CD14-positive monocyte (primary cell): ENCODE results near the gene PTP4A1. TPM values are rescaled to one million over a fixed set of nuclear protein-coding genes. Genes with fewer than 3 reads are reported as not detected.

Experiments
- DNase-seq, 3 donors: peaks; one replicate each; pipeline ENCODE4 v3.0.0-alpha.2; 2011 to 2022
- H2AFZ ChIP-seq: 2 replicates; pipeline ENCODE4 v1.6.0; 2012; ENCODE audit warnings: mild to moderate bottlenecking, low read depth, low read length, inconsistent platforms; ENCODE audit not compliant: insufficient read depth, poor library complexity, severe bottlenecking
- H3K27ac ChIP-seq, 2 donors: 1 replicate in 1 of 2; 2 replicates in 1 of 2; pipeline ENCODE4 v1.5.1; 2012 to 2013; ENCODE audit warnings: low read length in 2 of 2, control low read depth in 1 of 2, inconsistent platforms in 1 of 2, low read depth in 1 of 2, mild to moderate bottlenecking in 1 of 2
- H3K27me3 ChIP-seq, 2 donors: one replicate each; pipeline versions ENCODE4 v1.6.0 to v1.6.1; 2011 to 2013; ENCODE audit warnings: low read length in 2 of 2; ENCODE audit not compliant: control insufficient read depth in 2 of 2, insufficient read depth in 2 of 2
- H3K36me3 ChIP-seq, 2 donors: replicated peaks in 1 of 2; 1 replicate in 1 of 2; 2 replicates in 1 of 2; pipeline versions ENCODE4 v1.5.1 to v1.6.1; 2012 to 2013; ENCODE audit warnings: low read length in 2 of 2, control low read depth in 1 of 2, inconsistent platforms in 1 of 2, mild to moderate bottlenecking in 1 of 2; ENCODE audit not compliant: insufficient read depth in 2 of 2, control insufficient read depth in 1 of 2
- H3K4me1 ChIP-seq, 2 donors: 1 replicate in 1 of 2; 2 replicates in 1 of 2; pipeline versions ENCODE4 v1.5.1 to v1.6.1; 2012 to 2013; ENCODE audit warnings: low read length in 2 of 2, control low read depth in 1 of 2, inconsistent platforms in 1 of 2, mild to moderate bottlenecking in 1 of 2, moderate library complexity in 1 of 2; ENCODE audit not compliant: insufficient read depth in 2 of 2, control insufficient read depth in 1 of 2
- H3K4me2 ChIP-seq: replicated peaks from 2 replicates; pipeline ENCODE3; 2012; ENCODE audit warnings: low read length, moderate library complexity, mild to moderate bottlenecking; ENCODE audit not compliant: poor library complexity, severe bottlenecking; ENCODE audit errors: extremely low read depth
- H3K4me3 ChIP-seq, 3 experiments: fragments of 200-600 bp in 1 of 3; sonication (generic) in 1 of 3; replicated peaks in 1 of 3; 1 replicate in 2 of 3; 2 replicates in 1 of 3; pipeline ENCODE4 v1.5.1; 2011 to 2013; ENCODE audit warnings: low read length in 3 of 3, mild to moderate bottlenecking in 3 of 3, control low read depth in 2 of 3, low read depth in 2 of 3, inconsistent platforms in 1 of 3, moderate library complexity in 1 of 3
- H3K79me2 ChIP-seq: 2 replicates; pipeline ENCODE4 v1.6.0; 2012; ENCODE audit warnings: mild to moderate bottlenecking, control low read depth, inconsistent platforms, low read length, moderate library complexity; ENCODE audit not compliant: insufficient read depth
- H3K9ac ChIP-seq: 2 replicates; pipeline ENCODE4 v1.6.0; 2017; ENCODE audit warnings: low read length, mild to moderate bottlenecking; ENCODE audit not compliant: insufficient read depth, poor library complexity, severe bottlenecking
- H3K9me3 ChIP-seq, 2 donors: replicated peaks in 1 of 2; 1 replicate in 1 of 2; 2 replicates in 1 of 2; pipeline versions ENCODE4 v1.5.1 to v1.6.1; 2012 to 2013; ENCODE audit warnings: low read length in 2 of 2, control low read depth in 1 of 2; ENCODE audit not compliant: control insufficient read depth in 1 of 2, insufficient read depth in 1 of 2
- H4K20me1 ChIP-seq: 2 replicates; pipeline ENCODE4 v1.6.0; 2012; ENCODE audit warnings: mild to moderate bottlenecking, low read length, control low read depth, moderate library complexity; ENCODE audit not compliant: insufficient read depth
- H3K27ac Mint-ChIP-seq, 7 donors: one replicate each; pipeline ENCODE4 v1.8.0; 2020; ENCODE audit warnings: mild to moderate bottlenecking in 7 of 7, mixed read lengths in 7 of 7, moderate library complexity in 6 of 7, inconsistent platforms in 2 of 7
- H3K27me3 Mint-ChIP-seq, 3 donors: one replicate each; pipeline ENCODE4 v1.8.0; 2021 to 2022; ENCODE audit warnings: low read depth in 3 of 3, mild to moderate bottlenecking in 3 of 3, mixed read lengths in 3 of 3, moderate library complexity in 3 of 3, inconsistent platforms in 1 of 3
- H3K36me3 Mint-ChIP-seq, 2 donors: one replicate each; pipeline ENCODE4 v1.8.0; 2020; ENCODE audit warnings: mixed read lengths in 2 of 2, inconsistent platforms in 1 of 2, mild to moderate bottlenecking in 1 of 2
- H3K4me1 Mint-ChIP-seq: one replicate; pipeline ENCODE4 v1.8.0; 2020; ENCODE audit warnings: mild to moderate bottlenecking, mixed read lengths
- H3K4me3 Mint-ChIP-seq, 2 donors: one replicate each; pipeline ENCODE4 v1.8.0; 2020; ENCODE audit warnings: mild to moderate bottlenecking in 2 of 2, mixed read lengths in 2 of 2, moderate library complexity in 1 of 2
- H3K9me3 Mint-ChIP-seq, 7 donors: one replicate each; pipeline ENCODE4 v1.8.0; 2020 to 2022; ENCODE audit warnings: mixed read lengths in 7 of 7, mild to moderate bottlenecking in 6 of 7, moderate library complexity in 6 of 7, inconsistent platforms in 2 of 7
- WGBS: methylation state at CpG from one replicate; pipeline ENCODE4 v1.1.5; 2013; ENCODE audit warnings: missing lambda C conversion rate; ENCODE audit not compliant: insufficient coverage; 5-methylcytosine and 5-hydroxymethylcytosine counted together
- intact Hi-C, 2 donors: fragments of 100-400 bp; cut with micrococcal nuclease; formaldehyde crosslinking; loops; one replicate each; pipeline versions ENCODE4 v1.15.0 to v1.15.1; 2023
- polyA plus RNA-seq, 3 donors: library from polyadenylated mRNA; depleted of rRNA in 1 of 3; unstranded in 2 of 3; stranded (reverse) in 1 of 3; fragments of 300-500 nt in 2 of 3; fragments of >200 nt in 1 of 3; fragmentation: Illumina TruSeq in 2 of 3; gene quantifications; 1 replicate in 2 of 3; 2 replicates in 1 of 3; pipeline ENCODE4 v1.2.3, GENCODE V29; 2012 to 2021
- TF ChIP-seq, protein P1 (sequence below): fragments of 200-600 bp; IDR thresholded peaks from one replicate; pipeline ENCODE4 v1.8.0; 2022; ENCODE audit warnings: antibody characterized with exemption, mild to moderate bottlenecking

The PTP4A1 gene
- polyA plus RNA-seq, 3 donors = 73.4 to 106 (median 96.1) TPM

DNA sequence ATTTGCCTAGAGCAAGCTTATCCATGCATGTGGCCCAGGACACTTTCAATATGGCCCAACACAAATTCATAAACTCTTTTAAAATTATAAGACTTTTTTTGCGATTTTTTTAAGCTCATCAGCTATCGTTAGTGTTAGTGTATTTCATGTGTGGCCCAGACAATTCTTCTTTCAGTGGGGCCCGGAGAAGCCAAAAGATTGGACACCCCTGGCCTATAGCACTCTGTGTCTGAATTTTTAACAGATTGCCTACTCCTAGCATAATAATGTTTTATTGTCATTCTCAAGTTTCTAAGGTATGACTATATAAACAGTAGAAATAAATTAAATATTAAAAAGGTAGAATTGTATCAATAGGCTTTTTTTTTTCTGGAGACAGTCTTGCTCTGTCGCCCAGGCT lies 48.6 kb upstream of the PTP4A1 start:
- no CpG with 5 or more reads among the region's 4 CpGs for WGBS
- Mint-ChIP-seq H3K36me3 (no peaks in the 10 kb centered on the region), H3K27me3 (peaks cover 0 to 2% (median 1%) of the 10 kb centered on the region in 3 donors), H3K9me3 (peaks cover 0 to 4% (median 0%) of the 10 kb centered on the region in 7 donors), H3K4me3 (no peak overlapping the region), H3K4me1 (peaks cover 2% of the 10 kb centered on the region), H3K27ac (peak overlapping the region in 1 of 7 donors; percentile 48)
- H3K4me3 ChIP-seq = no peak overlapping the region
- no peak overlapping the region for H3K27ac ChIP-seq
- H3K9me3 ChIP-seq = no peaks in the 10 kb centered on the region
- no peak overlapping the region for H3K9ac ChIP-seq
- H3K36me3 ChIP-seq = no peaks in the 10 kb centered on the region
- TF ChIP-seq, protein P1, sequence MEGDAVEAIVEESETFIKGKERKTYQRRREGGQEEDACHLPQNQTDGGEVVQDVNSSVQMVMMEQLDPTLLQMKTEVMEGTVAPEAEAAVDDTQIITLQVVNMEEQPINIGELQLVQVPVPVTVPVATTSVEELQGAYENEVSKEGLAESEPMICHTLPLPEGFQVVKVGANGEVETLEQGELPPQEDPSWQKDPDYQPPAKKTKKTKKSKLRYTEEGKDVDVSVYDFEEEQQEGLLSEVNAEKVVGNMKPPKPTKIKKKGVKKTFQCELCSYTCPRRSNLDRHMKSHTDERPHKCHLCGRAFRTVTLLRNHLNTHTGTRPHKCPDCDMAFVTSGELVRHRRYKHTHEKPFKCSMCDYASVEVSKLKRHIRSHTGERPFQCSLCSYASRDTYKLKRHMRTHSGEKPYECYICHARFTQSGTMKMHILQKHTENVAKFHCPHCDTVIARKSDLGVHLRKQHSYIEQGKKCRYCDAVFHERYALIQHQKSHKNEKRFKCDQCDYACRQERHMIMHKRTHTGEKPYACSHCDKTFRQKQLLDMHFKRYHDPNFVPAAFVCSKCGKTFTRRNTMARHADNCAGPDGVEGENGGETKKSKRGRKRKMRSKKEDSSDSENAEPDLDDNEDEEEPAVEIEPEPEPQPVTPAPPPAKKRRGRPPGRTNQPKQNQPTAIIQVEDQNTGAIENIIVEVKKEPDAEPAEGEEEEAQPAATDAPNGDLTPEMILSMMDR = no peak
- H3K27me3 ChIP-seq = no peaks in the 10 kb centered on the region
- intact Hi-C loops = no loop called here
- no peaks in the 10 kb centered on the region for H3K4me1 ChIP-seq
- no peak overlapping the region for H3K4me2 ChIP-seq
- H4K20me1 ChIP-seq = no peaks in the 10 kb centered on the region
- H2AFZ ChIP-seq = no peak overlapping the region
- H3K79me2 ChIP-seq = no peaks in the 10 kb centered on the region
- DNase-seq = no peak

DNA sequence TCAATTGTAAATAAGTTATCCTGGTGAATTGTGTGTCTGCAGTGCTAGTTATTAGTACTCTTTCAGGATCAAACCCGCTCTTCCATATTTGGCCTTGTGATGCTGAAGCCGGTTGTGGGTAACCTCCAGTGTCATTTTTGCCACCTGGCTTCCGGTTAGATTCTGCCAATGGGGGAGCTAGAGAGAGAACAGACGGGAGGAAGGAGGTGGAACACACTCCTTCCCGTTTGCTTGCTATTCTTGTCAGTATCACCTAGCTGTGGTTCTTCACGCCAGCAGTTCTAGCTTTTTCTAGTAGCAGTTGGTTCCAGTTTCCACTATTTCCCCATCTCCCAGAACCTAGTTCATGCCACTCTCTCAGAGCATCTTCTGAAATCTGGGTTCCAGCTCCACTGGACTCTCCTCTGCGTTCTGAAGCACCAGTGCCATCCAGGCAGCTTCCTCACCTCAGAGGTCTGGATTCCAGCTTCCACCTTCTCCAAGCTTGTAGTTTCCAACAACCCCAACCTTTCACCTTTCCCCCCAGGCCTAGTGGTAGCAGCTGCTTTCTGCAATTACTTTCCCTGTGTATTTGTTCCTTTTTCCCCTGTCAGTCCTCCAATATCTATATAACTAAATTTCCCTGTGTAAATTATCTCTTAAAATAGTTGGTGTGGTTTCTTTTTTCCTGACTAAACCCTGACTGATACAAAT lies 46.9 kb upstream of the PTP4A1 start:
- Histone ChIP-seq H2AFZ (no peak overlapping the region), H3K4me2 (no peak overlapping the region)
- TF ChIP-seq, protein P1 = no peak

More for the DNA sequence above, 46.9 kb upstream of the PTP4A1 start:
- 85% methylated on average over 4 of the region's 7 CpGs for WGBS
- Histone ChIP-seq H3K36me3 (no peaks in the 10 kb centered on the region), H3K4me3 (no peak overlapping the region), H3K27ac (no peak overlapping the region), H3K9ac (no peak overlapping the region), H3K79me2 (no peaks in the 10 kb centered on the region), H4K20me1 (no peaks in the 10 kb centered on the region), H3K9me3 (no peaks in the 10 kb centered on the region), H3K27me3 (no peaks in the 10 kb centered on the region), H3K4me1 (no peaks in the 10 kb centered on the region)
- DNase-seq = no peak
- H3K9me3 Mint-ChIP-seq = peaks cover 0 to 4% (median 0%) of the 10 kb centered on the region in 7 donors
- H3K4me1 Mint-ChIP-seq = no peaks in the 10 kb centered on the region
- no peak overlapping the region for H3K4me3 Mint-ChIP-seq
- peak overlapping the region in 1 of 7 donors; percentile 57 for H3K27ac Mint-ChIP-seq
- H3K27me3 Mint-ChIP-seq = peaks cover 0 to 3% (median under 1%) of the 10 kb centered on the region in 3 donors
- no peaks in the 10 kb centered on the region for H3K36me3 Mint-ChIP-seq
- intact Hi-C loops = no loop called here
